Lower leg skin (tissue), 4 donors: ENCODE measurements around the gene PPP2R5D. TPM values are rescaled to one million over a fixed set of nuclear protein-coding genes. Genes with fewer than 3 reads are reported as not detected.

Experiments
- DNase-seq, 2 donors: peaks; one replicate each; pipeline ENCODE4 v3.0.0-alpha.2; 2019; ENCODE audit warnings: low spot score in 2 of 2
- H3K4me3 ChIP-seq: fragments of 200-600 bp; sonication (generic); 2 replicates; pipeline ENCODE4 v1.5.1; 2017; ENCODE audit warnings: mild to moderate bottlenecking, low read depth; ENCODE audit not compliant: poor library complexity, severe bottlenecking
- POLR2A ChIP-seq, 2 donors: fragments of 450-650 bp; IDR thresholded peaks; one replicate each; pipeline ENCODE4 v1.6.1; 2016 to 2017; ENCODE audit warnings: antibody characterized with exemption in 2 of 2, mild to moderate bottlenecking in 1 of 2, moderate library complexity in 1 of 2
- WGBS, 2 donors: methylation state at CpG; one replicate each; pipeline ENCODE4 v1.1.5; 2018; 5-methylcytosine and 5-hydroxymethylcytosine counted together
- intact Hi-C: fragments of 100-400 bp; cut with DNase I; formaldehyde crosslinking; loops from one replicate; pipeline ENCODE4 v1.15.0; 2023; ENCODE audit warnings: low total_unique reads
- total RNA-seq, 4 donors: library from RNA; depleted of rRNA; stranded (reverse); fragments of >200 nt; gene quantifications; one replicate each; pipeline ENCODE4 v1.1.0, GENCODE V29; 2016
- TF ChIP-seq, protein P1 (sequence below), 3 donors: fragments of 450-650 bp; IDR thresholded peaks; one replicate each; pipeline ENCODE4 v1.5.1; 2016; ENCODE audit warnings: antibody characterized with exemption in 3 of 3, mild to moderate bottlenecking in 3 of 3, moderate library complexity in 2 of 3

Gene PPP2R5D
- total RNA-seq, result 10 to 100 TPM; 26.3 to 49.4 (median 40.8) TPM

DNA sequence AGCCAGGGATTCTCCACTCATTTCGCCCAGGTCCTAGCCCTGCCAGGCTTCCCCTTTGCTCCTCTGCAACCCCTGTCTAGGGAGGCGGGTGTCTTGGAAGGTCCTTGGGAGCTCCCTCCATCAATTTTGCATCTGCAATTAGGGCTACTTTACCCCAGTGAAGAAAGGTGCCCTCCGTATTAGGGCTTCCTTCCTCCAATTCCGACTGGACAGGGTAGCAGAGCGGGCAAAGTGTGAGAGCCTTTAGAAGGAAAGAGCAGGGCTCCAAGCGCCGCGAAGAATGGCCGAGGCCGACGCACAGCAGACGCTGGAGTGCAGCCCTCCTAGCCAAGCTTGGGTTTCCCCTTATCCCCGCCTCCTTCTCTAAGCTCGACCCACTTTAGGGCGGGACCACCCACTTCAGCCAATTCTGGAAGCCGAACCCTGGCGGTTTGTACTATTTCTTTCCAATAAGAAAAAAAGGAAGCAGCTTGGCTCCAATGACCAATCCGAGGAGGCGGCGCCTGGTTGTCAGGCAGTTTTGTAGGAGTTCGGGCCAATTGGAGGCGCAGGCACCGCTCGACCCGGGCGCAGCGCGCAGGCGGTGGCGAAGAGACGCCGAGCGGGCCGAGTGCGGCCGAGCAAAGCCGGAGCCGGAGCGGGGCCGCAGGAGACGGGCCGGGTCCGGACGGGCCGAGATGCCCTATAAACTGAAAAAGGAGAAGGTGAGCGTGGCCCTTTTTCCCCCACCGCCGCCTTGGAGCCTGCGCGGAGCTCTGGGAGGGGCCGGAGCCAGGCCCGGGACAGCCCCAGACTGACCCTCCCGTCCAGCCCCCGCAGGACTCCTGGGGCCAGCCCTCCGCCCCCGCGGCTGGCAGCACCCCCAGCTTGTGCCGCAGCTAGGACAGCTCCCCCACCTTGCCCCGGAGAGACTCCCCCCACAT lies at the start of gene PPP2R5D:
TSS of gene PPP2R5D (plus strand) at position 570 of the 923 bp plus-strand sequence. CDS start at position 678, 108 bp downstream.
- TF ChIP-seq, protein P1, sequence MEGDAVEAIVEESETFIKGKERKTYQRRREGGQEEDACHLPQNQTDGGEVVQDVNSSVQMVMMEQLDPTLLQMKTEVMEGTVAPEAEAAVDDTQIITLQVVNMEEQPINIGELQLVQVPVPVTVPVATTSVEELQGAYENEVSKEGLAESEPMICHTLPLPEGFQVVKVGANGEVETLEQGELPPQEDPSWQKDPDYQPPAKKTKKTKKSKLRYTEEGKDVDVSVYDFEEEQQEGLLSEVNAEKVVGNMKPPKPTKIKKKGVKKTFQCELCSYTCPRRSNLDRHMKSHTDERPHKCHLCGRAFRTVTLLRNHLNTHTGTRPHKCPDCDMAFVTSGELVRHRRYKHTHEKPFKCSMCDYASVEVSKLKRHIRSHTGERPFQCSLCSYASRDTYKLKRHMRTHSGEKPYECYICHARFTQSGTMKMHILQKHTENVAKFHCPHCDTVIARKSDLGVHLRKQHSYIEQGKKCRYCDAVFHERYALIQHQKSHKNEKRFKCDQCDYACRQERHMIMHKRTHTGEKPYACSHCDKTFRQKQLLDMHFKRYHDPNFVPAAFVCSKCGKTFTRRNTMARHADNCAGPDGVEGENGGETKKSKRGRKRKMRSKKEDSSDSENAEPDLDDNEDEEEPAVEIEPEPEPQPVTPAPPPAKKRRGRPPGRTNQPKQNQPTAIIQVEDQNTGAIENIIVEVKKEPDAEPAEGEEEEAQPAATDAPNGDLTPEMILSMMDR (IDR thresholded peaks at IDR 0.05), result no peak
- TF ChIP-seq POLR2A (IDR thresholded peaks at IDR 0.05), result no peak

DNA sequence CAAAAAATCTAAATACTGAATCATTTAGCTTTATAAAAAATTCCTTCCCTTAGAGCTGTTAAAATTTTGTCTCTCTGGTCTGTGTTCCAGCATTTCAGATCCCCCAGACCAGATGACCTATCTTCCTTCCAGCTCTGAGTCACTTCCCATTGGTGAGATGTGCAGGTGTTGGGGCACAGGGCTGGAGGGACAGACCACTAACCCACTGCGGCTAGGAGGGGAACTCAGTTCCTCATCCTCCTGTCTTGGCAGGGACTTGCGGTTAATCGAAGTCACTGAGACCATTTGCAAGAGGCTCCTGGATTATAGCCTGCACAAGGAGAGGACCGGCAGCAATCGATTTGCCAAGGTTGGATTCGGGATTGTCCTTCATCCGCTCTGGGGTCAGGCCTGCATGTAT lies 49.0 kb upstream of the PPP2R5D start:
- WGBS, 2 donors, result 90 to 92% methylated on average over 7 of the region's 7 CpGs
- TF ChIP-seq, protein P1 (IDR thresholded peaks at IDR 0.05), result no peak
- TF ChIP-seq POLR2A (IDR thresholded peaks at IDR 0.05), result no peak
- H3K4me3 ChIP-seq, result no peak overlapping the region
- DNase-seq, result no peak
- intact Hi-C loops, result no loop called here

More for the DNA sequence above, at the start of gene PPP2R5D:
- 0 to 1% methylated on average over 59 of the region's 59 CpGs for WGBS, 2 donors
- DNase-seq, result peak; percentile 99 to 100
- H3K4me3 ChIP-seq, result peak within 1 kb of the TSS; percentile 64
- intact Hi-C loops, result no loop called here

DNA sequence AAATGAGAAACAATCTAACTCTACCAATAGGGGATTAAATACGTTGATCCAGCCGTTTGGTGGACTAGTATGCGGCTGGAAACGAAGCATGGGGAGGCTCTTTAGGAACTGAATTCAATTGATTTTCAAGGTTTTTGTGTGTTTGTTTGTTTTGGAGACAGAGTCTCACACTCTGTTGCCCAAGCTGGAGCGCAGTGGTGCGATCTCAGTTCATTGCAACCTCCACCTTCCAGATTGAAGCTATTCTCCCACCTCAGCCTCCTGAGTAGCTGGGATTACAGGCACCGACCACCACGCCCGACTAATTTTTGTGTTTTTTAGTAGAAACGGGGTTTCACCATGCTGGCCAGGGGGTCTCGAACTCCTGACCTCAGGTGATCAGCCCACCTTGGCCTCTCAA lies 48.0 kb upstream of the PPP2R5D start:
- intact Hi-C loops, result no loop called here
- DNase-seq, result no peak
- no peak for TF ChIP-seq POLR2A (IDR thresholded peaks at IDR 0.05)
- TF ChIP-seq, protein P1 (IDR thresholded peaks at IDR 0.05), result no peak
- WGBS, 2 donors, result 94 to 95% methylated on average over 11 of the region's 11 CpGs
- no peak overlapping the region for H3K4me3 ChIP-seq

DNA sequence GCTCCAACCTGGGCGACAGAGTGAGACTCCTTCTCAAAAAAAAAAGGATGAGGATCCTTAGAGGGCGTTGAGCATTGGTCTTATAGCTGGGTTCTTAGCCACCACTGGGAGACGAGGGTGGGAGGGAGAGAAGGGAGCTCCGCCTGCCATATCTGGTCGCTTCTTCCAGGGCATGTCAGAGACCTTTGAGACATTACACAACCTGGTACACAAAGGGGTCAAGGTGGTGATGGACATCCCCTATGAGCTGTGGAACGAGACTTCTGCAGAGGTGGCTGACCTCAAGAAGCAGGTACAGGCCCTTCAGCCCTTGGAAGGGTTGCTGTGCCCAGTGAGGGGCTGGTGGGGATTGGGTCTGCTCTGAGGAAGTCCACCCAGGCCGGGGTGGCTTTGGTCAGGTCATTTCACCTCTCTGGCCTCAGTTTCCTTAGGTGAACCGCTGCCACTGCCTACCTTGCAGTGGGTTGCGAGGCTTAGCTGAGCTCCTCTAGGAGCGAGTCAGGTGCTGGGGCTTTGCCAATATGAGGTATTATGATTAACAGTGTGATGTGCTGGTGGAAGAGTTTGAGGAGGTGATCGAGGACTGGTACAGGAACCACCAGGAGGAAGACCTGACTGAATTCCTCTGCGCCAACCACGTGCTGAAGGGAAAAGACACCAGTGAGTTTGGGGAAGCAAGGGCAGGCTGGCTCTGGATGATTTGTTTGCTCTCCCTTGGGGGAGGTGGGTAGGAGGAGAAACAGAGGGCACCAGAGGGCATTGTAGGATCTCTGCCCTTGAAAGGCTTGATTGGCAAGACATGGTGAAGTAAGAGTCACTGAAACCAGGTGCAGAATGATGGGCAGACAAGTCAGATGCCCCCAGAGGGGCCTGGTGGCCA lies 46.6 kb upstream of the PPP2R5D start:
- 89 to 90% methylated on average over 13 of the region's 13 CpGs for WGBS, 2 donors
- DNase-seq, result no peak
- no peak for TF ChIP-seq POLR2A (IDR thresholded peaks at IDR 0.05)
- TF ChIP-seq, protein P1 (IDR thresholded peaks at IDR 0.05), result no peak
- H3K4me3 ChIP-seq, result no peak overlapping the region
- intact Hi-C loops, result no loop called here

DNA sequence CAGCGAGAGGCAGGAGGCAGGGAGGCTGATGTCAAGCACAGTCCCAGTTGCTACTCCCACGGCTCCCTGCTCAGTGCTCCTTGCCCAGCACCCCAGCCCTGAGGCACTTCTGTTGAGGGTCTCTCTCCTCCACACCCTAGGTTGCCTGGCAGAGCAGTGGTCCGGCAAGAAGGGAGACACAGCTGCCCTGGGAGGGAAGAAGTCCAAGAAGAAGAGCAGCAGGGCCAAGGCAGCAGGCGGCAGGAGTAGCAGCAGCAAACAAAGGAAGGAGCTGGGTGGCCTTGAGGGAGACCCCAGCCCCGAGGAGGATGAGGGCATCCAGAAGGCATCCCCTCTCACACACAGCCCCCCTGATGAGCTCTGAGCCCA lies 46.0 kb upstream of the PPP2R5D start:
- TF ChIP-seq, protein P1 (IDR thresholded peaks at IDR 0.05), result no peak
- TF ChIP-seq POLR2A (IDR thresholded peaks at IDR 0.05), result no peak
- no peak for DNase-seq
- no peak overlapping the region for H3K4me3 ChIP-seq
- intact Hi-C loops, result no loop called here
- 84 to 89% methylated on average over 5 of the region's 5 CpGs for WGBS, 2 donors
